OCI-LY7 (cell line): Measurements from ENCODE around the gene EXOC4. TPM values are rescaled to one million over a fixed set of nuclear protein-coding genes. Genes with fewer than 3 reads are reported as not detected.

Experiments used
- BruUV-seq: library from RNA; stranded (reverse); fragments of 400-500 nt; replicated peaks from 2 replicates; lab custom pipeline; 2021; lab: Mats Ljungman, UMichigan
- CTCF ChIA-PET: fragments of 300-600 bp; sonication (Branson Sonifier 250); formaldehyde crosslinking; loops from one replicate; lab custom pipeline; 2022; ENCODE audit warnings: antibody characterized with exemption; ENCODE audit not compliant: unreplicated experiment; lab: Charles Lee
- POLR2A ChIA-PET: fragments of 300-600 bp; sonication (Branson Sonifier 250); formaldehyde crosslinking; loops from one replicate; lab custom pipeline; 2022; ENCODE audit warnings: antibody characterized with exemption; lab: Charles Lee
- DNase-seq: peaks from one replicate; pipeline ENCODE4 v3.0.0-alpha.2; 2015; ENCODE audit warnings: low spot score
- H2AFZ ChIP-seq: fragments of 200-600 bp; sonication (generic), shearing (Covaris generic); 2 replicates; pipeline ENCODE4 v1.6.1; 2014; ENCODE audit warnings: mild to moderate bottlenecking, antibody characterized with exemption, low read length, moderate library complexity
- H3K27ac ChIP-seq: fragments of 200-600 bp; sonication (generic); 2 replicates; pipeline ENCODE4 v1.5.1; 2014; ENCODE audit warnings: mixed run types, low read depth, mild to moderate bottlenecking, moderate library complexity, low read length, inconsistent platforms; ENCODE audit not compliant: poor library complexity, severe bottlenecking
- H3K36me3 ChIP-seq: fragments of 200-600 bp; sonication (generic); 2 replicates; pipeline ENCODE4 v1.6.1; 2014; ENCODE audit warnings: mild to moderate bottlenecking, antibody characterized with exemption, low read length, moderate library complexity, mixed read lengths; ENCODE audit not compliant: insufficient read depth
- H3K4me1 ChIP-seq: fragments of 200-600 bp; sonication (generic); 2 replicates; pipeline ENCODE4 v1.5.1; 2014; ENCODE audit warnings: mild to moderate bottlenecking, low read length; ENCODE audit not compliant: insufficient read depth, poor library complexity, severe bottlenecking
- H3K4me2 ChIP-seq: fragments of 200-600 bp; sonication (generic); 2 replicates; pipeline ENCODE4 v1.6.1; 2014; ENCODE audit warnings: mild to moderate bottlenecking, low read length
- H3K4me3 ChIP-seq: fragments of 200-600 bp; sonication (generic); 2 replicates; pipeline ENCODE4 v1.5.1; 2014; ENCODE audit warnings: mild to moderate bottlenecking, low read depth, low read length; ENCODE audit not compliant: poor library complexity, severe bottlenecking
- H3K79me2 ChIP-seq: fragments of 200-600 bp; sonication (generic); 2 replicates; pipeline ENCODE4 v1.6.1; 2016; ENCODE audit warnings: low read depth, mild to moderate bottlenecking, low read length, moderate library complexity, mixed read lengths; ENCODE audit not compliant: insufficient read depth
- H3K9me2 ChIP-seq: fragments of 200-600 bp; sonication (generic); 2 replicates; pipeline ENCODE4 v1.6.1; 2016; ENCODE audit warnings: mild to moderate bottlenecking, low read length, mixed read lengths; ENCODE audit not compliant: insufficient read depth
- H3K9me3 ChIP-seq: fragments of 200-600 bp; sonication (generic); 2 replicates; pipeline ENCODE4 v1.6.1; 2014; ENCODE audit warnings: mild to moderate bottlenecking, mixed run types, low read length, mixed read lengths
- H4K20me1 ChIP-seq: fragments of 200-600 bp; sonication (generic); 2 replicates; pipeline ENCODE4 v1.6.1; 2014; ENCODE audit warnings: mild to moderate bottlenecking, antibody characterized with exemption, low read length, moderate library complexity, mixed read lengths; ENCODE audit not compliant: insufficient read depth
- CTCF ChIP-seq: fragments of 200-600 bp; sonication (generic); conservative IDR thresholded peaks from 2 replicates; pipeline ENCODE4 v1.5.1; 2014; ENCODE audit warnings: mild to moderate bottlenecking, antibody characterized with exemption, low read length, moderate library complexity, mixed read lengths
- EZH2phosphoT487 ChIP-seq: fragments of 200-600 bp; sonication (generic); IDR thresholded peaks from 2 replicates; pipeline ENCODE4 v1.6.1; 2018; ENCODE audit warnings: low read depth, borderline replicate concordance, mild to moderate bottlenecking, mixed run types, antibody characterized with exemption, low read length, moderate library complexity, mixed read lengths
- intact Hi-C: fragments of 100-400 bp; cut with micrococcal nuclease; formaldehyde crosslinking; loops from one replicate; pipeline ENCODE4 v1.10.0; 2022; ENCODE audit not compliant: unreplicated experiment
- total RNA-seq, 2 experiments: library from RNA; depleted of rRNA in 1 of 2; stranded (reverse); fragments of >200 nt in 1 of 2; shearing (Covaris generic) in 1 of 2; gene quantifications; 2 replicates each; pipeline ENCODE4 v1.2.3, GENCODE V29; 2014 to 2022

Gene EXOC4
- total RNA-seq, 2 experiments from 2014 or later, result 75.1 to 93.2 TPM

GRCh38 chr7:133408212-133408611, 155.3 kb downstream of the EXOC4 start:
- H2AFZ ChIP-seq, result no peak overlapping the region
- intact Hi-C loops, result no loop called here
- TF ChIP-seq CTCF (no peak), EZH2phosphoT487 (no peak)
- no peaks in the 10 kb centered on the region for H3K9me2 ChIP-seq
- BruUV-seq, result no TSS peak
- no peaks in the 10 kb centered on the region for H3K36me3 ChIP-seq
- no peak overlapping the region for H3K27ac ChIP-seq
- CTCF ChIA-PET, result no interaction called here
- H3K4me2 ChIP-seq, result no peak overlapping the region
- POLR2A ChIA-PET, result no interaction called here
- no peak for DNase-seq
- no peaks in the 10 kb centered on the region for H3K4me1 ChIP-seq
- H3K4me3 ChIP-seq, result no peak overlapping the region
- no peaks in the 10 kb centered on the region for H3K9me3 ChIP-seq
- H3K79me2 ChIP-seq, result no peaks in the 10 kb centered on the region
- H4K20me1 ChIP-seq, result no peaks in the 10 kb centered on the region

GRCh38 chr7:133409421-133409820, 156.5 kb downstream of the EXOC4 start:
- H3K9me2 ChIP-seq, result no peaks in the 10 kb centered on the region
- TF ChIP-seq CTCF, result no peak
- TF ChIP-seq EZH2phosphoT487, result no peak
- BruUV-seq, result no TSS peak
- CTCF ChIA-PET, result no interaction called here
- intact Hi-C loops, result no loop called here
- no peaks in the 10 kb centered on the region for H3K36me3 ChIP-seq
- POLR2A ChIA-PET, result interaction anchor here (1.3 kb wide), 2 partner anchors 27 to 67 kb away, joined by 3 to 6 read pairs; no protein-coding TSS in a partner anchor
- H3K4me1 ChIP-seq, result no peaks in the 10 kb centered on the region
- no peaks in the 10 kb centered on the region for H4K20me1 ChIP-seq
- H2AFZ ChIP-seq, result no peak overlapping the region
- H3K4me3 ChIP-seq, result no peak overlapping the region
- no peak overlapping the region for H3K27ac ChIP-seq
- DNase-seq, result no peak
- H3K4me2 ChIP-seq, result no peak overlapping the region
- H3K79me2 ChIP-seq, result no peaks in the 10 kb centered on the region
- no peaks in the 10 kb centered on the region for H3K9me3 ChIP-seq

- Histone ChIP-seq H3K4me1 (no peaks in the 10 kb centered on the region), H3K9me2 (no peaks in the 10 kb centered on the region), H2AFZ (no peak overlapping the region), H3K4me3 (no peak overlapping the region), H3K79me2 (no peaks in the 10 kb centered on the region), H3K27ac (no peak overlapping the region), H4K20me1 (no peaks in the 10 kb centered on the region), H3K9me3 (no peaks in the 10 kb centered on the region), H3K4me2 (no peak overlapping the region), H3K36me3 (no peaks in the 10 kb centered on the region)
- BruUV-seq, result no TSS peak
- intact Hi-C loops, result no loop called here
- DNase-seq, result no peak
- CTCF ChIA-PET, result no interaction called here
- POLR2A ChIA-PET, result interaction anchor here (1.3 kb wide), 2 partner anchors 26 to 67 kb away, joined by 3 to 6 read pairs; no protein-coding TSS in a partner anchor
- no peak for TF ChIP-seq EZH2phosphoT487
- TF ChIP-seq CTCF, result no peak
Measured at GRCh38 chr7:133409966-133410365, 157.1 kb downstream of the EXOC4 start.
